Measurements from ENCODE around the gene APCDD1L.

GRCh38 chr20:58433029-58433647 is 82.1 kb downstream of the APCDD1L start:
- TF ChIP-seq CTCF (IDR thresholded peaks at IDR 0.05; ENCODE audit: low read length) (no peak), EZH2 (IDR thresholded peaks at IDR 0.05; ENCODE audit: borderline replicate concordance, low read length) (no peak)
